Suprapubic skin (tissue), 4 donors: ENCODE data around the gene GABBR1. TPM values are rescaled to one million over a fixed set of nuclear protein-coding genes. Genes with fewer than 3 reads are reported as not detected.
"Not testable (repeated sequence)": the region's sequence is repeated elsewhere in the genome, so short reads cannot be mapped to it uniquely, and the experiment has no call there.

ENCODE experiments used
- DNase-seq, 2 donors: peaks; one replicate each; pipeline ENCODE4 v3.0.0-alpha.2; 2019; ENCODE audit warnings: low spot score in 2 of 2
- H3K27ac ChIP-seq: fragments of 200-600 bp; sonication (generic); one replicate; pipeline ENCODE4 v1.5.1; 2019
- H3K27me3 ChIP-seq: fragments of 200-600 bp; sonication (generic); one replicate; pipeline ENCODE4 v1.5.1; 2019
- H3K36me3 ChIP-seq: fragments of 200-600 bp; sonication (generic); one replicate; pipeline ENCODE4 v1.5.1; 2019
- H3K4me1 ChIP-seq: fragments of 200-600 bp; sonication (generic); one replicate; pipeline ENCODE4 v1.5.1; 2019
- H3K4me3 ChIP-seq: fragments of 200-600 bp; sonication (generic); one replicate; pipeline ENCODE4 v1.5.1; 2019; ENCODE audit warnings: mild to moderate bottlenecking
- H3K9me3 ChIP-seq: fragments of 200-600 bp; sonication (generic); one replicate; pipeline ENCODE4 v1.5.1; 2019
- CTCF ChIP-seq, 2 donors: fragments of 200-600 bp in 1 of 2; fragments of 450-650 bp in 1 of 2; sonication (generic) in 1 of 2; IDR thresholded peaks; one replicate each; pipeline ENCODE4 v1.5.1; 2016 to 2019; ENCODE audit warnings: antibody characterized with exemption in 2 of 2, mild to moderate bottlenecking in 1 of 2, moderate library complexity in 1 of 2
- EP300 ChIP-seq: sonication (generic); formaldehyde crosslinking; IDR thresholded peaks from one replicate; pipeline ENCODE4 v1.6.1; 2017; ENCODE audit warnings: antibody characterized with exemption
- POLR2A ChIP-seq, 2 donors: fragments of 450-650 bp; IDR thresholded peaks; one replicate each; pipeline ENCODE4 v1.6.1; 2017; ENCODE audit warnings: antibody characterized with exemption in 2 of 2, mild to moderate bottlenecking in 2 of 2, moderate library complexity in 2 of 2
- POLR2AphosphoS5 ChIP-seq, 3 donors: sonication (generic); formaldehyde crosslinking; IDR thresholded peaks; one replicate each; pipeline ENCODE4 v1.6.1; 2017; ENCODE audit warnings: antibody characterized with exemption in 3 of 3
- whole genome bisulfite sequencing: methylation state at CpG from one replicate; pipeline ENCODE4 v1.1.5; 2018; 5-methylcytosine and 5-hydroxymethylcytosine counted together
- total RNA-seq, 4 donors: library from RNA; depleted of rRNA; stranded (reverse); fragments of >200 nt; gene quantifications; one replicate each; pipeline ENCODE4 v1.1.0, GENCODE V29; 2016

Gene GABBR1
- total RNA-seq, 4 donors from 2014 or later: 16.4 to 78.1 (median 31.1) TPM

GRCh38 chr6:29678114-29678513 is 45.1 kb upstream of the GABBR1 start:
- no peaks in the 10 kb centered on the region for H3K36me3 ChIP-seq
- no peak overlapping the region for H3K4me3 ChIP-seq
- 81% methylated on average over 5 of the region's 5 CpGs for WGBS
- peaks cover 6% of the 10 kb centered on the region for H3K27me3 ChIP-seq
- DNase-seq: no peak
- H3K27ac ChIP-seq: no peak overlapping the region
- H3K4me1 ChIP-seq: no peaks in the 10 kb centered on the region
- TF ChIP-seq CTCF (IDR thresholded peaks at IDR 0.05) (no peak), EP300 (no peak), POLR2A (IDR thresholded peaks at IDR 0.05) (no peak), POLR2AphosphoS5 (IDR thresholded peaks at IDR 0.05) (no peak)
- H3K9me3 ChIP-seq: no peaks in the 10 kb centered on the region

GRCh38 chr6:29676981-29677601 is 44.1 kb upstream of the GABBR1 start:
- WGBS: 25% methylated on average over 2 of the region's 2 CpGs

GRCh38 chr6:29675561-29675960 is 42.6 kb upstream of the GABBR1 start:
- DNase-seq: no peak
- Histone ChIP-seq H3K36me3 (no peaks in the 10 kb centered on the region), H3K4me1 (no peaks in the 10 kb centered on the region), H3K9me3 (no peaks in the 10 kb centered on the region), H3K4me3 (no peak overlapping the region), H3K27me3 (peaks cover 13% of the 10 kb centered on the region), H3K27ac (no peak overlapping the region)
- WGBS: 91% methylated on average over 1 of the region's 1 CpG
- TF ChIP-seq POLR2A (IDR thresholded peaks at IDR 0.05) (no peak), EP300 (no peak), CTCF (IDR thresholded peaks at IDR 0.05) (no peak), POLR2AphosphoS5 (IDR thresholded peaks at IDR 0.05) (no peak)

More at GRCh38 chr6:29676981-29677601, 44.1 kb upstream of the GABBR1 start:
- Histone ChIP-seq H3K9me3 (no peaks in the 10 kb centered on the region), H3K4me1 (no peaks in the 10 kb centered on the region), H3K4me3 (no peak overlapping the region), H3K27ac (no peak overlapping the region), H3K36me3 (no peaks in the 10 kb centered on the region), H3K27me3 (peaks cover 6% of the 10 kb centered on the region)
- DNase-seq: no peak
- TF ChIP-seq POLR2AphosphoS5 (IDR thresholded peaks at IDR 0.05): no peak
- TF ChIP-seq EP300: no peak
- no peak for TF ChIP-seq POLR2A (IDR thresholded peaks at IDR 0.05)
- TF ChIP-seq CTCF (IDR thresholded peaks at IDR 0.05): no peak

- Histone ChIP-seq H3K9me3 (no peaks in the 10 kb centered on the region), H3K27ac (no peak overlapping the region), H3K4me1 (no peaks in the 10 kb centered on the region), H3K36me3 (no peaks in the 10 kb centered on the region), H3K27me3 (peaks cover 20% of the 10 kb centered on the region), H3K4me3 (no peak overlapping the region)
- WGBS: 91% methylated on average over 5 of the region's 5 CpGs
- TF ChIP-seq EP300: no peak
- no peak for TF ChIP-seq POLR2A (IDR thresholded peaks at IDR 0.05)
- no peak for TF ChIP-seq CTCF (IDR thresholded peaks at IDR 0.05)
- TF ChIP-seq POLR2AphosphoS5 (IDR thresholded peaks at IDR 0.05): no peak
- DNase-seq: no peak
Observed at GRCh38 chr6:29674008-29674407, 41.0 kb upstream of the GABBR1 start.

- H3K9me3 ChIP-seq: no peaks in the 10 kb centered on the region
- WGBS: 92% methylated on average over 10 of the region's 12 CpGs
- no peak for TF ChIP-seq POLR2A (IDR thresholded peaks at IDR 0.05)
- peaks cover 20% of the 10 kb centered on the region for H3K27me3 ChIP-seq
- H3K4me3 ChIP-seq: no peak overlapping the region
- DNase-seq: no peak
- H3K36me3 ChIP-seq: no peaks in the 10 kb centered on the region
- no peak overlapping the region for H3K27ac ChIP-seq
- H3K4me1 ChIP-seq: no peaks in the 10 kb centered on the region
Observed at GRCh38 chr6:29673161-29673560, 40.2 kb upstream of the GABBR1 start.

- DNase-seq, H3K27ac ChIP-seq, H3K36me3 ChIP-seq, H3K9me3 ChIP-seq, H3K4me1 ChIP-seq, H3K4me3 ChIP-seq: not testable (repeated sequence)
- WGBS: 92% methylated on average over 5 of the region's 5 CpGs
- peaks cover 20% of the 10 kb centered on the region for H3K27me3 ChIP-seq
Observed at GRCh38 chr6:29672116-29672515, 39.1 kb upstream of the GABBR1 start.
